ENCODE results near the gene LRRC3B. TPM values are rescaled to one million over a fixed set of nuclear protein-coding genes. Genes with fewer than 3 reads are reported as not detected.

The LRRC3B gene
- total RNA-seq, 2 experiments from 2014 or later: not detected

DNA sequence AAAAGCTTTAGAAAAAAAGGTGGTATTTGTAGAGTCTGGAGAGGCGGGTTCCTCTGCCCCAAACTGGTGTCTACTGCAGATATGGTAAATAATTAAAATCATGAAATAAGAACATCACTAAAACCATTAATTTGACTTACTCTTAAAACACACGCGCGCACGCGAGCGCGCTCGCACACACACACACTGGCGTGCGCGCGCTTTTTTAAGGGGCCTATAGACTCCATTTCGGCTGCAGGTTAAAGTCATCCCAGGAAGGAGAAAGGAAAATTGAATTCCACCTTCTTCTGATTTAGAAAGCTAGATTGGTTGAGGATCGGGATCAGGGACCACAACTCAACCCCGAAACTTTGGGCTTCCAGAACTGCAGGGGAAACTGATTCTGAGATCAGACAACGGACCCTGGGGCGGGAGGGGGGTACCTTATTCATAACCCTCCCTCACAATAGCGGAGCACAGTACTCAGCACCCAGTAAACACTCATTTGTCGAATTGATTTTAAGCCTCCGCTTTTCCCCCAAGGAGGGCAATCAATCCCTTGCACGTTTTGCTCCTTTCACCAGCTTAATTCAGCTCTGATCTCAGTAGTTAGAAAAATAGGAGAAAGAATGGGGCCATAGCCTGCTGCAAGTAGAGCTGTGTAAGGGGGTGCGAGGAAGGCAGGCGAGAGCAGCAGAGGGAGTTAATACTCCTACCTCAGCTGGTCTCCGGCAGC lies 509 bp upstream of the LRRC3B start:
- Histone ChIP-seq H3K36me3 (ENCODE audit: insufficient read depth, low read length) (no peaks in the 10 kb centered on the region), H3K79me2 (ENCODE audit: insufficient read depth, low read depth, low read length) (no peaks in the 10 kb centered on the region), H4K20me1 (ENCODE audit: insufficient read depth, low read length) (no peaks in the 10 kb centered on the region), H3K27ac (ENCODE audit: low read depth, low read length, poor library complexity, severe bottlenecking) (no peak overlapping the region), H3K9me3 (ENCODE audit: low read length) (no peaks in the 10 kb centered on the region), H3K4me1 (ENCODE audit: insufficient read depth, low read length, poor library complexity, severe bottlenecking) (no peaks in the 10 kb centered on the region), H3K4me3 (ENCODE audit: low read depth, low read length, poor library complexity, severe bottlenecking) (no peak overlapping the region), H2AFZ (ENCODE audit: low read length) (no peak overlapping the region), H3K9me2 (ENCODE audit: insufficient read depth, low read length) (no peaks in the 10 kb centered on the region), H3K4me2 (ENCODE audit: low read length) (no peak overlapping the region)
- ChIA-PET POLR2A (no interaction called here), CTCF (ENCODE audit: unreplicated experiment) (no interaction called here)
- TF ChIP-seq CTCF (conservative IDR thresholded peaks at IDR 0.05; ENCODE audit: low read length) (no peak), EZH2phosphoT487 (IDR thresholded peaks at IDR 0.05; ENCODE audit: borderline replicate concordance, low read depth, low read length) (no peak)
- no peak for DNase-seq (ENCODE audit: low spot score)
- BruUV-seq (replicated peaks): no TSS peak
- intact Hi-C loops (cut with micrococcal nuclease; ENCODE audit: unreplicated experiment): no loop called here

GRCh38 chr3:26623419-26624208 lies 1.0 kb downstream of the LRRC3B start:
- Histone ChIP-seq H3K9me3 (ENCODE audit: low read length) (no peaks in the 10 kb centered on the region), H3K27ac (ENCODE audit: low read depth, low read length, poor library complexity, severe bottlenecking) (no peak overlapping the region), H3K9me2 (ENCODE audit: insufficient read depth, low read length) (no peaks in the 10 kb centered on the region), H3K4me1 (ENCODE audit: insufficient read depth, low read length, poor library complexity, severe bottlenecking) (no peaks in the 10 kb centered on the region), H3K36me3 (ENCODE audit: insufficient read depth, low read length) (no peaks in the 10 kb centered on the region), H4K20me1 (ENCODE audit: insufficient read depth, low read length) (no peaks in the 10 kb centered on the region), H3K79me2 (ENCODE audit: insufficient read depth, low read depth, low read length) (no peaks in the 10 kb centered on the region), H3K4me3 (ENCODE audit: low read depth, low read length, poor library complexity, severe bottlenecking) (no peak overlapping the region), H2AFZ (ENCODE audit: low read length) (no peak overlapping the region), H3K4me2 (ENCODE audit: low read length) (no peak overlapping the region)
- BruUV-seq (replicated peaks): no TSS peak
- POLR2A ChIA-PET: no interaction called here
- intact Hi-C loops (cut with micrococcal nuclease; ENCODE audit: unreplicated experiment): no loop called here
- no peak for DNase-seq (ENCODE audit: low spot score)
- TF ChIP-seq EZH2phosphoT487 (IDR thresholded peaks at IDR 0.05; ENCODE audit: borderline replicate concordance, low read depth, low read length): no peak
- no peak for TF ChIP-seq CTCF (conservative IDR thresholded peaks at IDR 0.05; ENCODE audit: low read length)
- CTCF ChIA-PET (ENCODE audit: unreplicated experiment): no interaction called here

DNA sequence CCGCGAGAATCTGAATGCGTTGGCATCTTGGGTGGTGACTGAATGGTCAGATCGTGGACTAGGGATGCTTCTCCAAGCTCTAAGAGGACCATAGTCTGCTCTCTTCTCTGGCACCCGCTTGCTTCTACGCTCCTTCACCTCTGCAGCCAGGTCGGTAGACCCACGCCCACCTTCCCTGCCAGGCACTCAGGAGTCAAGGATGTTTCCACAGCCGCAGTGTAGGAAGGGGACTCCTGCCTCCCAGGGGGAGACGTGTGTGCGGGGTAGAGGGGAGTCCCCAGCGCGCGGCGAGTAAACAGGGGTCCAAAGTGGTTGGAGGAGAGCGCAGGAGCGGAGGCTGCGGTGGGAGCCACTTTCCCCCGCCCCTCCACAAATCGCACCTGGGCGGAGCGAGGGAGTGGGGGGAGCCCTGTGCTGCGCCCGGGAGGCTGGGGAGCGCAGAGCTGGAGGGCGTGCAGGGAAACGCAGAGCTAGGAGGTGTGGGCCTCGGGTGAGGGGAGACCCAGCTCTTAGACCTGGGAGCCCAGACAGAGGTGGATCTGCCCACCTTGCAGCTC lies 1.7 kb downstream of the LRRC3B start:
- ChIA-PET CTCF (ENCODE audit: unreplicated experiment) (no interaction called here), POLR2A (no interaction called here)
- TF ChIP-seq EZH2phosphoT487 (IDR thresholded peaks at IDR 0.05; ENCODE audit: borderline replicate concordance, low read depth, low read length) (no peak), CTCF (conservative IDR thresholded peaks at IDR 0.05; ENCODE audit: low read length) (no peak)
- Histone ChIP-seq H3K36me3 (ENCODE audit: insufficient read depth, low read length) (no peaks in the 10 kb centered on the region), H3K79me2 (ENCODE audit: insufficient read depth, low read depth, low read length) (no peaks in the 10 kb centered on the region), H3K4me3 (ENCODE audit: low read depth, low read length, poor library complexity, severe bottlenecking) (no peak overlapping the region), H3K4me1 (ENCODE audit: insufficient read depth, low read length, poor library complexity, severe bottlenecking) (no peaks in the 10 kb centered on the region), H3K9me2 (ENCODE audit: insufficient read depth, low read length) (no peaks in the 10 kb centered on the region), H3K9me3 (ENCODE audit: low read length) (no peaks in the 10 kb centered on the region), H2AFZ (ENCODE audit: low read length) (no peak overlapping the region), H3K27ac (ENCODE audit: low read depth, low read length, poor library complexity, severe bottlenecking) (no peak overlapping the region), H4K20me1 (ENCODE audit: insufficient read depth, low read length) (no peaks in the 10 kb centered on the region), H3K4me2 (ENCODE audit: low read length) (no peak overlapping the region)
- BruUV-seq (replicated peaks): no TSS peak
- DNase-seq (ENCODE audit: low spot score): no peak
- intact Hi-C loops (cut with micrococcal nuclease; ENCODE audit: unreplicated experiment): no loop called here

Data from OCI-LY7 (cell line).